Heart left ventricle (tissue), 13 donors: ENCODE measurements around the gene MAPT.

Experiments used
- CTCF ChIP-seq, 12 donors: fragments of 200-600 bp; sonication (generic) in 4 of 12; IDR thresholded peaks; one replicate each; pipeline versions ENCODE4 v1.5.0 to v1.8.0; 2018 to 2022; ENCODE audit warnings: antibody characterized with exemption in 12 of 12, mild to moderate bottlenecking in 5 of 12
- POLR2A ChIP-seq, 2 donors: fragments of 450-650 bp; IDR thresholded peaks; one replicate each; pipeline ENCODE4 v1.6.1; 2017; ENCODE audit warnings: antibody characterized with exemption in 2 of 2, mild to moderate bottlenecking in 2 of 2, moderate library complexity in 2 of 2
- donor health status: ischemic (EF 13 %, LVEDD 7.1; RV severe dilation, severe dysfunction).
- donor health status: DM: no; HTN: yes; CAD: no.
- donor health status: DM: no; HTN: no; CAD: no.
- donor health status: ischemic (EF 25% LVEDD 6.9; RV normal size, moderate dysfunction).
- donor health status: ischemic (EF 25% LVEDD 5.7; RV mildly dilated, moderate dysfunction).
- donor health status: ischemic (EF 35%, LVEDD 5.7; RV mildly dilated, moderate dysfunction).
- donor health status: nonischemic (EF 11% LVEDD 7.7; RV severe dilation, severe dysfunction).
- donor health status: DM: yes; HTN: yes; CAD: no.
- donor health status: PGD.
- donor health status: ischemic (EF 29% LVEDD 5.4; RV normal size, mild dysfunction).
- donor health status: nonischemic (EF 23%, LVEDD 6.1; RV moderate dilation, normal function).

GRCh38 chr17:46007461-46007965, 113.2 kb downstream of the MAPT start:
- TF ChIP-seq CTCF (IDR thresholded peaks at IDR 0.05) (no peak), POLR2A (IDR thresholded peaks at IDR 0.05) (no peak)
